Neutrophil (primary cell): Measurements from ENCODE around the gene GLT1D1.

Experiments used
- H3K27ac ChIP-seq: fragments of 200-600 bp; sonication (generic); 2 replicates; pipeline ENCODE4 v1.5.1; 2016; ENCODE audit warnings: mild to moderate bottlenecking, moderate library complexity
- H3K27me3 ChIP-seq: fragments of 200-600 bp; sonication (generic); 2 replicates; pipeline ENCODE4 v1.6.0; 2016; ENCODE audit warnings: mild to moderate bottlenecking
- H3K36me3 ChIP-seq: fragments of 200-600 bp; sonication (generic); 2 replicates; pipeline ENCODE4 v1.5.1; 2017
- H3K4me1 ChIP-seq, 2 experiments: fragments of 200-600 bp in 1 of 2; sonication (generic) in 1 of 2; 1 replicate in 1 of 2; 2 replicates in 1 of 2; pipeline versions ENCODE4 v1.5.1 to v1.6.1; 2013 to 2016; ENCODE audit warnings: low read depth in 1 of 2, low read length in 1 of 2, mild to moderate bottlenecking in 1 of 2, moderate library complexity in 1 of 2; ENCODE audit not compliant: control insufficient read depth in 1 of 2, insufficient read depth in 1 of 2
- H3K4me3 ChIP-seq, 2 experiments: fragments of 200-600 bp in 1 of 2; sonication (generic) in 1 of 2; 1 replicate in 1 of 2; 2 replicates in 1 of 2; pipeline ENCODE4 v1.5.1; 2013 to 2016; ENCODE audit warnings: low read depth in 1 of 2, low read length in 1 of 2, mild to moderate bottlenecking in 1 of 2, moderate library complexity in 1 of 2
- H3K9me3 ChIP-seq: fragments of 200-600 bp; sonication (generic); 2 replicates; pipeline ENCODE4 v1.5.1; 2016
- TF ChIP-seq, protein P1 (sequence below): fragments of 200-600 bp; sonication (generic); IDR thresholded peaks from 2 replicates; pipeline ENCODE4 v1.5.1; 2016; ENCODE audit warnings: antibody characterized with exemption

Gene GLT1D1

GRCh38 chr12:129005829-129006228, 152.6 kb downstream of the GLT1D1 start:
- Histone ChIP-seq H3K4me1 (no peaks in the 10 kb centered on the region), H3K27ac (no peak overlapping the region), H3K27me3 (no peaks in the 10 kb centered on the region), H3K36me3 (no peaks in the 10 kb centered on the region), H3K4me3 (no peak overlapping the region), H3K9me3 (no peaks in the 10 kb centered on the region)
- TF ChIP-seq, protein P1, sequence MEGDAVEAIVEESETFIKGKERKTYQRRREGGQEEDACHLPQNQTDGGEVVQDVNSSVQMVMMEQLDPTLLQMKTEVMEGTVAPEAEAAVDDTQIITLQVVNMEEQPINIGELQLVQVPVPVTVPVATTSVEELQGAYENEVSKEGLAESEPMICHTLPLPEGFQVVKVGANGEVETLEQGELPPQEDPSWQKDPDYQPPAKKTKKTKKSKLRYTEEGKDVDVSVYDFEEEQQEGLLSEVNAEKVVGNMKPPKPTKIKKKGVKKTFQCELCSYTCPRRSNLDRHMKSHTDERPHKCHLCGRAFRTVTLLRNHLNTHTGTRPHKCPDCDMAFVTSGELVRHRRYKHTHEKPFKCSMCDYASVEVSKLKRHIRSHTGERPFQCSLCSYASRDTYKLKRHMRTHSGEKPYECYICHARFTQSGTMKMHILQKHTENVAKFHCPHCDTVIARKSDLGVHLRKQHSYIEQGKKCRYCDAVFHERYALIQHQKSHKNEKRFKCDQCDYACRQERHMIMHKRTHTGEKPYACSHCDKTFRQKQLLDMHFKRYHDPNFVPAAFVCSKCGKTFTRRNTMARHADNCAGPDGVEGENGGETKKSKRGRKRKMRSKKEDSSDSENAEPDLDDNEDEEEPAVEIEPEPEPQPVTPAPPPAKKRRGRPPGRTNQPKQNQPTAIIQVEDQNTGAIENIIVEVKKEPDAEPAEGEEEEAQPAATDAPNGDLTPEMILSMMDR: no peak

- TF ChIP-seq, protein P1: no peak
- no peaks in the 10 kb centered on the region for H3K4me1 ChIP-seq
- no peaks in the 10 kb centered on the region for H3K27me3 ChIP-seq
- H3K9me3 ChIP-seq: no peaks in the 10 kb centered on the region
- no peak overlapping the region for H3K27ac ChIP-seq
- H3K36me3 ChIP-seq: no peaks in the 10 kb centered on the region
- no peak overlapping the region for H3K4me3 ChIP-seq
These were observed 156.8 kb downstream of the GLT1D1 start for GRCh38 chr12:129009833-129010622.

DNA sequence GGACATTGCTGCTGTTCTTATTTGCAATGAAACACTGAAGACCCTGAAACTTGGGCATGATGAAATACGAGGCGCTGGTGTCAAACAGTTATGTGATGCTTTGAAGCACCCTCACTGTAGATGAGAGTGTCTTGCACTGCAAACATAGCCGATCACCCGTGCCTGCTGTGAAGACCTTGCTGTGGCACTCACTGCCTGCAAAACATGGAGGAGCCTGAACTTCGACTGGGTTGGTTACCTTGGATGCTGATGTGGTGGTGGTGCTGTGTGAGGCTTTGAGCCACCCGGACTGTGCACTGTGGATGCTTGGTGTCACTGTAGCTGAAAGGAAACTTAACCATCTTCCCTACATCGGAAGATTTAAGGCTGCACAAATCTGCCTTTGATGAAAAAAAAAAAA, 162.9 kb downstream of the GLT1D1 start:
- TF ChIP-seq, protein P1: no peak
- no peaks in the 10 kb centered on the region for H3K36me3 ChIP-seq
- no peaks in the 10 kb centered on the region for H3K9me3 ChIP-seq
- H3K27ac ChIP-seq: no peak overlapping the region
- H3K4me3 ChIP-seq: no peak overlapping the region
- H3K4me1 ChIP-seq: no peaks in the 10 kb centered on the region
- H3K27me3 ChIP-seq: no peaks in the 10 kb centered on the region

GRCh38 chr12:129025055-129025454, 171.8 kb downstream of the GLT1D1 start:
- Histone ChIP-seq H3K4me3 (no peak overlapping the region), H3K9me3 (no peaks in the 10 kb centered on the region), H3K36me3 (no peaks in the 10 kb centered on the region), H3K27ac (no peak overlapping the region), H3K4me1 (no peaks in the 10 kb centered on the region), H3K27me3 (no peaks in the 10 kb centered on the region)
- TF ChIP-seq, protein P1: no peak

DNA sequence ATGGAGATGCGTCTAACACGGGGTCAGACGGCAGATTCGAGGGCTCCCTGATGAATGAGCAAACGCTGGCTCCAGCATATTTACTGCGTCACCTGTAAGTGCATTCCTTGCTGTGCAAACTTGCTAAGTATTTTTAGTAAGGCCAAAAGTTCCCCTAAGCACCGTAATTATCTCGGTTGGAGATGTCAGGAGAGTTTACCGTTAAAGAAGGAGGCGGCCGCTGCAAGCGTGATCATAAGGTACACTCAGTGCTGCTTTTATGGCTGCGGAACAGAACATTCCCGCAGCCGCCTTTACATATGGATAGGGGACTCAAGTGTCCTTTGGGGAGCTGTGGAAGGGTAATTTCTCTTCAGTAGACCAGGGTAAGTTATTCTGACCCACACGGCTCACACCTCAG, 175.6 kb downstream of the GLT1D1 start:
- Histone ChIP-seq H3K9me3 (no peaks in the 10 kb centered on the region), H3K4me3 (no peak overlapping the region), H3K27ac (no peak overlapping the region), H3K27me3 (no peaks in the 10 kb centered on the region), H3K4me1 (no peaks in the 10 kb centered on the region), H3K36me3 (no peaks in the 10 kb centered on the region)
- TF ChIP-seq, protein P1: no peak
